ENCODE results near the gene THNSL1.

DNA sequence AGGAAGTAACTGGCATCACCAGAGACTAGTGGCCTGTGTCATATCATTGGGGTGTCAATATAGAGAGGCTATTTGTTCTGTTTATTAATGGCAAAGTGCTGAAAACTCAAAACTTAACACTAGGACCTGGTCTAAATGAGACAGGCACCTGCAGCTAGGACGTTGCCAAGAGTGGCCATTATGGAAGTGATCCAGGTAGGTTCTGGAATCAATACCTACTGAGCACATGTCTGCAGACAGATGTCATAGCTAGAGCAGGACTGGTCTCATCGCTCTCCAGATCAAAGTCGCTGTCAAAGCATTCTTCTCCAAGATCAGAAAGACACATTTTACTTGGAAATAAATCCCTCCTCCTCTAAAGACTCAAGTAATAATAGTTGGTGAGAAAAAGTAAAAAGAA is 40.3 kb downstream of the THNSL1 start:
- TF ChIP-seq, protein P1, sequence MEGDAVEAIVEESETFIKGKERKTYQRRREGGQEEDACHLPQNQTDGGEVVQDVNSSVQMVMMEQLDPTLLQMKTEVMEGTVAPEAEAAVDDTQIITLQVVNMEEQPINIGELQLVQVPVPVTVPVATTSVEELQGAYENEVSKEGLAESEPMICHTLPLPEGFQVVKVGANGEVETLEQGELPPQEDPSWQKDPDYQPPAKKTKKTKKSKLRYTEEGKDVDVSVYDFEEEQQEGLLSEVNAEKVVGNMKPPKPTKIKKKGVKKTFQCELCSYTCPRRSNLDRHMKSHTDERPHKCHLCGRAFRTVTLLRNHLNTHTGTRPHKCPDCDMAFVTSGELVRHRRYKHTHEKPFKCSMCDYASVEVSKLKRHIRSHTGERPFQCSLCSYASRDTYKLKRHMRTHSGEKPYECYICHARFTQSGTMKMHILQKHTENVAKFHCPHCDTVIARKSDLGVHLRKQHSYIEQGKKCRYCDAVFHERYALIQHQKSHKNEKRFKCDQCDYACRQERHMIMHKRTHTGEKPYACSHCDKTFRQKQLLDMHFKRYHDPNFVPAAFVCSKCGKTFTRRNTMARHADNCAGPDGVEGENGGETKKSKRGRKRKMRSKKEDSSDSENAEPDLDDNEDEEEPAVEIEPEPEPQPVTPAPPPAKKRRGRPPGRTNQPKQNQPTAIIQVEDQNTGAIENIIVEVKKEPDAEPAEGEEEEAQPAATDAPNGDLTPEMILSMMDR (conservative IDR thresholded peaks at IDR 0.05 in 1 of 2, IDR thresholded peaks at IDR 0.05 in 1 of 2; ENCODE audit: low read depth in 1 of 2, low read length in 2 of 2) = no peak
- no peak for TF ChIP-seq EZH2 (IDR thresholded peaks at IDR 0.05; ENCODE audit: low read length, missing control alignments)
